ENCODE measurements around the gene TTC6.

The TTC6 gene

GRCh38 chr14:37623971-37624370 is 28.5 kb downstream of the TTC6 start:
- DNase-seq (ENCODE audit: low spot score), result no peak

- DNase-seq (ENCODE audit: low spot score), result no peak
These were observed 30.5 kb downstream of the TTC6 start for GRCh38 chr14:37625597-37626595.

DNA sequence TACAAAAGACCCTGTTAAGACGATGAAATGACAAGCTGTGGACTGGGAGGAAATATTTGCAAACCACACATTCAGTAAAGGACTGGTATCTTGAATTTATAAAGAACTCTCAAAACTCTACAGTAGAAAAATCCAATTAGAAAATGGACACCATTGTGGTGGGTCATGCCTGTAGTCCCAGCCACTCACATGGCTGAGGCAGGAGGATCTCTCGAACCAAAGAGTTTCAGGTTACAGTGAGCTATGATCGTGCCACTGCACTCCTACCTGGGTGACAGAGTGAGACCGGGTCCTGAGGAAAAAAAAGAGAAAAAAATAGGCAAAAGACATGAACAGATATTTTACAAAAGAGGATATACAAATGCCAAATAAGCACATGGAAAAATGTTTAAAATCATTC is 41.9 kb downstream of the TTC6 start:
- DNase-seq (ENCODE audit: low spot score), result no peak

GRCh38 chr14:37638599-37638998 is 43.2 kb downstream of the TTC6 start:
- no peak for DNase-seq (ENCODE audit: low spot score)

- no peak for DNase-seq (ENCODE audit: low spot score)
These were observed 45.7 kb downstream of the TTC6 start for GRCh38 chr14:37641117-37641516.

GRCh38 chr14:37642125-37642524 is 46.7 kb downstream of the TTC6 start:
- no peak for DNase-seq (ENCODE audit: low spot score)

GRCh38 chr14:37643701-37644100 is 48.3 kb downstream of the TTC6 start:
- no peak for DNase-seq (ENCODE audit: low spot score)
